ENCODE data around the gene SSBP4. TPM values are rescaled to one million over a fixed set of nuclear protein-coding genes. Genes with fewer than 3 reads are reported as not detected.

The SSBP4 gene
- total and polyA plus RNA-seq, 9 of the 15 experiments (the other 6 are each of a cell fraction or from before 2014, with no cell fraction given), result 1.1 to 189 (median 39.0) TPM

GRCh38 chr19:18475762-18476331 is 56.6 kb downstream of the SSBP4 start:
- no peak for ATAC-seq
- ChIA-PET CTCF (ENCODE audit: low intra/inter-chr PET ratio) (no interaction called here), POLR2A (interaction anchor here (0.5 to 1.0 kb wide), 2 partner anchors 11 to 97 kb away, joined by 3 to 5 read pairs; no protein-coding TSS in a partner anchor)
- Histone ChIP-seq H3K79me2 (ENCODE audit: control insufficient read depth, insufficient read depth, low read length) (peaks cover 73% of the 10 kb centered on the region), H3K27ac (ENCODE audit: extremely low read depth, low read depth, low read length) (no peak overlapping the region), H3K4me2 (ENCODE audit: insufficient read depth, low read length) (no peak overlapping the region), H3K4me3 (no peak overlapping the region), H3K4me1 (replicated peaks in 1 of 2; ENCODE audit: control insufficient read depth in 2 of 2, insufficient read depth in 2 of 2, low read length in 2 of 2) (peaks cover 30 to 52% of the 10 kb centered on the region in 2 experiments), H3K9ac (ENCODE audit: insufficient read depth in 1 of 2, low read depth in 2 of 2, low read length in 2 of 2) (0 out of 4 replicates have a peak overlapping the region, but pooled peaks of 1 of the 2 experiments have one; percentile 4), H4K20me1 (replicated peaks; ENCODE audit: control insufficient read depth, insufficient read depth, low read length) (peaks cover 35% of the 10 kb centered on the region), H2AFZ (ENCODE audit: low read depth, low read length) (no peak overlapping the region), H3K27me3 (ENCODE audit: control insufficient read depth in 2 of 2, insufficient read depth in 2 of 2, low read length in 2 of 2) (no peaks in the 10 kb centered on the region), H3K9me3 (replicated peaks; ENCODE audit: control insufficient read depth, insufficient read depth, low read depth, low read length) (no peaks in the 10 kb centered on the region), H3K36me3 (ENCODE audit: control insufficient read depth, insufficient read depth, low read length) (peaks cover 17% of the 10 kb centered on the region; the same call in 2 of the 3 replicates), H3K9me1 (ENCODE audit: control insufficient read depth, insufficient read depth, low read length) (peaks cover 3% of the 10 kb centered on the region)
- no peak for TF ChIP-seq ZNF592 (IDR thresholded peaks at IDR 0.05)
- TF ChIP-seq POLR2G (IDR thresholded peaks at IDR 0.05; ENCODE audit: low read depth, low read length), result 0 out of 2 replicates have a peak, but pooled peaks have one; percentile 11
- no peak for TF ChIP-seq SRSF9 (IDR thresholded peaks at IDR 0.05; ENCODE audit: borderline replicate concordance, low read depth, low read length)
- TF ChIP-seq HINFP (tag; conservative IDR thresholded peaks at IDR 0.05; ENCODE audit: low read depth), result no peak
- TF ChIP-seq PTBP1 (IDR thresholded peaks at IDR 0.05; ENCODE audit: low read depth, low read length), result no peak
- intact Hi-C loops (cut with micrococcal nuclease) (loop anchor here (5.0 kb wide), 1 partner anchor 116 kb away; no protein-coding TSS in a partner anchor), in situ Hi-C loops (cut with MboI) (no loop called here)
- 85% methylated on average over 17 of the region's 19 CpGs for WGBS (ENCODE audit: insufficient coverage, low coverage, missing lambda C conversion rate)
- BruUV-seq (replicated peaks), result no TSS peak
- no peak for FAIRE-seq
- no peak for DNase-seq (ENCODE audit: extremely low read depth in 1 of 4, low spot score in 3 of 4)

Data from K562 (cell line).